ENCODE measurements around the gene SLC9A4.

DNA sequence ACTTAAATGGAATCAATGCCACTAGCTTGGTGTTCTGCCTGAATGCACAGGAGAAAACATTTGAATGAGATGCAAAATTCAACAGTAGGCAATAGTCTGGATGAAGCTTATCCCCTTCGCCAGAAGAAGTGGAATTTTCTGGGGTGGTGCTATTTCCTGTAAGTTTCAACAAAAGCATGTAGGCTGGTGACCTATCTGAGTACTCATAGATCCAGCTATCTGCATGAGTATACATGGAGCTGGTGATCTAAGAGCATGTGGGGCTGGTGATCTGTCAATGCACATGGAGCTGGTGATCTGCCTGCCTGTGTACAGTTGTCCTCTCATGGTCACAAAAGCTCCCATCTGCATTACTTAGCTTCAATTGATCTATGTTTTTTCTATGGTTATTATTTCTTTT, 71.2 kb downstream of the SLC9A4 start:
- TF ChIP-seq, protein P1, sequence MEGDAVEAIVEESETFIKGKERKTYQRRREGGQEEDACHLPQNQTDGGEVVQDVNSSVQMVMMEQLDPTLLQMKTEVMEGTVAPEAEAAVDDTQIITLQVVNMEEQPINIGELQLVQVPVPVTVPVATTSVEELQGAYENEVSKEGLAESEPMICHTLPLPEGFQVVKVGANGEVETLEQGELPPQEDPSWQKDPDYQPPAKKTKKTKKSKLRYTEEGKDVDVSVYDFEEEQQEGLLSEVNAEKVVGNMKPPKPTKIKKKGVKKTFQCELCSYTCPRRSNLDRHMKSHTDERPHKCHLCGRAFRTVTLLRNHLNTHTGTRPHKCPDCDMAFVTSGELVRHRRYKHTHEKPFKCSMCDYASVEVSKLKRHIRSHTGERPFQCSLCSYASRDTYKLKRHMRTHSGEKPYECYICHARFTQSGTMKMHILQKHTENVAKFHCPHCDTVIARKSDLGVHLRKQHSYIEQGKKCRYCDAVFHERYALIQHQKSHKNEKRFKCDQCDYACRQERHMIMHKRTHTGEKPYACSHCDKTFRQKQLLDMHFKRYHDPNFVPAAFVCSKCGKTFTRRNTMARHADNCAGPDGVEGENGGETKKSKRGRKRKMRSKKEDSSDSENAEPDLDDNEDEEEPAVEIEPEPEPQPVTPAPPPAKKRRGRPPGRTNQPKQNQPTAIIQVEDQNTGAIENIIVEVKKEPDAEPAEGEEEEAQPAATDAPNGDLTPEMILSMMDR (IDR thresholded peaks at IDR 0.05) = no peak
- TF ChIP-seq POLR2A (IDR thresholded peaks at IDR 0.05) = no peak

Data from esophagus squamous epithelium (tissue), 4 donors.